NK-92 treated with Interleukin-12 subunit alpha and Interleukin-12 subunit beta, amount 100 ng/mL, for 24 hours (cell line): Measurements from ENCODE around the gene STK10.
"Not testable (repeated sequence)": the region's sequence is repeated elsewhere in the genome, so short reads cannot be mapped to it uniquely, and the experiment has no call there.

Source experiments
- DNase-seq: peaks from one replicate; lab custom pipeline; 2025; lab: John Stamatoyannopoulos, UW

The STK10 gene

GRCh38 chr5:172051643-172052339 lies 136.2 kb downstream of the STK10 start:
- no peak for DNase-seq

- no peak for DNase-seq
These were observed 137.9 kb downstream of the STK10 start for GRCh38 chr5:172050080-172050479.

GRCh38 chr5:172049226-172049796 lies 138.7 kb downstream of the STK10 start:
- no peak for DNase-seq

- DNase-seq = no peak
These were observed 139.4 kb downstream of the STK10 start for GRCh38 chr5:172048539-172049101.

GRCh38 chr5:172048170-172048422 lies 139.9 kb downstream of the STK10 start:
- DNase-seq = no peak

GRCh38 chr5:172046593-172046992 lies 141.4 kb downstream of the STK10 start:
- no peak for DNase-seq

- DNase-seq = no peak
These were observed 142.8 kb downstream of the STK10 start for GRCh38 chr5:172045315-172045632.

- DNase-seq = no peak
These were observed 143.3 kb downstream of the STK10 start for GRCh38 chr5:172044631-172045314.

GRCh38 chr5:172043865-172044264 lies 144.2 kb downstream of the STK10 start:
- DNase-seq = no peak

GRCh38 chr5:172042183-172042582 lies 145.8 kb downstream of the STK10 start:
- no peak for DNase-seq

- no peak for DNase-seq
These were observed 149.9 kb downstream of the STK10 start for GRCh38 chr5:172038167-172038566.

GRCh38 chr5:172035049-172035448 lies 153.0 kb downstream of the STK10 start:
- DNase-seq = no peak

- no peak for DNase-seq
These were observed 156.0 kb downstream of the STK10 start for GRCh38 chr5:172031894-172032461.

GRCh38 chr5:172029876-172030275 lies 158.1 kb downstream of the STK10 start:
- no peak for DNase-seq

- DNase-seq = no peak
These were observed 159.9 kb downstream of the STK10 start for GRCh38 chr5:172028167-172028566.

GRCh38 chr5:172020110-172020786 lies 167.8 kb downstream of the STK10 start:
- not testable (repeated sequence) for DNase-seq

GRCh38 chr5:172015346-172015745 lies 172.7 kb downstream of the STK10 start:
- no peak for DNase-seq

GRCh38 chr5:172010278-172010677 lies 177.7 kb downstream of the STK10 start:
- DNase-seq = no peak

- DNase-seq = no peak
These were observed 178.3 kb downstream of the STK10 start for GRCh38 chr5:172009536-172010270.

GRCh38 chr5:172008689-172009141 lies 179.3 kb downstream of the STK10 start:
- no peak for DNase-seq

GRCh38 chr5:172008111-172008455 lies 179.9 kb downstream of the STK10 start:
- no peak for DNase-seq
